Fibroblast of lung (primary cell): ENCODE data around the gene DTL.

ENCODE experiments used
- EZH2 ChIP-seq: IDR thresholded peaks from 2 replicates; pipeline ENCODE4 v1.5.1; 2012; ENCODE audit warnings: low read length, control low read depth, mild to moderate bottlenecking; ENCODE audit errors: missing control alignments
- TF ChIP-seq, protein P1 (sequence below), 2 donors: IDR thresholded peaks in 1 of 2; conservative IDR thresholded peaks in 1 of 2; 1 replicate in 1 of 2; 2 replicates in 1 of 2; pipeline ENCODE4 v1.5.1; 2011 to 2012; ENCODE audit warnings: low read length in 2 of 2, control low read depth in 1 of 2, inconsistent platforms in 1 of 2, low read depth in 1 of 2, mild to moderate bottlenecking in 1 of 2

DNA sequence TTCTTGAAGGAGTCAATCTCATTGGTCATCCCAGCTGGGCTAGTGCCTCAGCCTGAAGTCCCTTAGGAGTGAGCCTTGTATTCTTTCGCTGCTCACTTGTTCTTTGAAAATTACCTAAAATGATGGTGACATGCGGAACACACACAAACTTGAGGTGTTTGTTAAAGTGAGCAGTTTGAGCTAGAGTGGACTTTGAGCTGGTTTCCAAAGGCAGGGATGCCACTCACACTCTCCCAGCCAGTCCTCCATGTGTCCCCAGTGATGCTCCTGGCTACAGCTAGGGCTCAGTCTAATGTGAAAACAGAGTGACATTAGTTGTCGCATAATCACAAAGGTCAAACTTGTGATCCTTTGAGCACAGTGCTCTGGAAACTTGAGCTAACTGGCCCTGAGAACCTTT is 84.3 kb downstream of the DTL start:
- TF ChIP-seq, protein P1, sequence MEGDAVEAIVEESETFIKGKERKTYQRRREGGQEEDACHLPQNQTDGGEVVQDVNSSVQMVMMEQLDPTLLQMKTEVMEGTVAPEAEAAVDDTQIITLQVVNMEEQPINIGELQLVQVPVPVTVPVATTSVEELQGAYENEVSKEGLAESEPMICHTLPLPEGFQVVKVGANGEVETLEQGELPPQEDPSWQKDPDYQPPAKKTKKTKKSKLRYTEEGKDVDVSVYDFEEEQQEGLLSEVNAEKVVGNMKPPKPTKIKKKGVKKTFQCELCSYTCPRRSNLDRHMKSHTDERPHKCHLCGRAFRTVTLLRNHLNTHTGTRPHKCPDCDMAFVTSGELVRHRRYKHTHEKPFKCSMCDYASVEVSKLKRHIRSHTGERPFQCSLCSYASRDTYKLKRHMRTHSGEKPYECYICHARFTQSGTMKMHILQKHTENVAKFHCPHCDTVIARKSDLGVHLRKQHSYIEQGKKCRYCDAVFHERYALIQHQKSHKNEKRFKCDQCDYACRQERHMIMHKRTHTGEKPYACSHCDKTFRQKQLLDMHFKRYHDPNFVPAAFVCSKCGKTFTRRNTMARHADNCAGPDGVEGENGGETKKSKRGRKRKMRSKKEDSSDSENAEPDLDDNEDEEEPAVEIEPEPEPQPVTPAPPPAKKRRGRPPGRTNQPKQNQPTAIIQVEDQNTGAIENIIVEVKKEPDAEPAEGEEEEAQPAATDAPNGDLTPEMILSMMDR (conservative IDR thresholded peaks at IDR 0.05 in 1 of 2, IDR thresholded peaks at IDR 0.05 in 1 of 2; ENCODE audit: low read depth in 1 of 2, low read length in 2 of 2), result no peak
- no peak for TF ChIP-seq EZH2
